MM.1S (cell line): Measurements from ENCODE around the gene GFER.

ENCODE experiments used
- CTCF ChIP-seq: fragments of 300-600 bp; sonication (generic); IDR thresholded peaks from 2 replicates; pipeline ENCODE4 v1.5.1; 2016; ENCODE audit warnings: antibody characterized with exemption, low read length, mixed read lengths
- EZH2 ChIP-seq: fragments of 300-600 bp; sonication (generic); optimal IDR thresholded peaks from 2 replicates; pipeline ENCODE3; 2017; ENCODE audit warnings: low read depth, mild to moderate bottlenecking, antibody characterized with exemption, low read length, mixed read lengths
- EZH2phosphoT487 ChIP-seq: fragments of 300-600 bp; sonication (generic); IDR thresholded peaks from 2 replicates; pipeline ENCODE4 v1.6.1; 2018; ENCODE audit warnings: antibody characterized with exemption, low read length

- TF ChIP-seq CTCF (no peak), EZH2 (no peak), EZH2phosphoT487 (no peak)
Measured at GRCh38 chr16:2030036-2030435, 46.0 kb downstream of the GFER start.
